ENCODE results near the gene ZBTB47. TPM values are rescaled to one million over a fixed set of nuclear protein-coding genes. Genes with fewer than 3 reads are reported as not detected.

The ZBTB47 gene
- total RNA-seq, 1 experiment from 2014 or later, result 6.1 TPM

DNA sequence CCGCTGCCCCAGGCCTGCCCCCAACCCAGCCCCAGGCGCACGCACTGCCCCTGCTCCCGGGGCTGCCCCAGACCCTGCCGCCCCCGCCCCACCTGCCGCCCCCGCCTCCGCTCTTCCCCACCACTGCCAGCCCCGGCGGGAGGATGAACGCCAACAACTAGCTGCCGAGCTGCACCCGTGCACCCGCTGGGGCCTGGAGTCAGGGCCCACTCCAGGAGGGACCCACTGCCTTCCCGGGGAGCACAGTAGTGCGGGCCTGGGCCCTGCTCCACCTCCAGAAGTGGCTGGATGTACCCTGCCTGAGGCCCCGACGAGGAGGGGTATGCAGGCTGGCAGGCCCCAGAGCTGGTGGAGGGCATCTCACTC is 10.9 kb downstream of the ZBTB47 start:
- Histone ChIP-seq H3K36me3 (no peaks in the 10 kb centered on the region; the same call in 1 of the 2 replicates), H3K4me3 (no peak overlapping the region), H3K27ac (no peak overlapping the region), H3K9me3 (replicated peaks) (no peaks in the 10 kb centered on the region), H3K4me1 (replicated peaks) (no peaks in the 10 kb centered on the region), H3K27me3 (replicated peaks) (no peaks in the 10 kb centered on the region)
- no peak for DNase-seq (ENCODE audit: low read depth in 1 of 2, low spot score in 2 of 2)

GRCh38 chr3:42665050-42665878 is 11.8 kb downstream of the ZBTB47 start:
- DNase-seq (ENCODE audit: low read depth in 1 of 2, low spot score in 2 of 2), result no peak
- H3K4me1 ChIP-seq (replicated peaks), result no peaks in the 10 kb centered on the region
- no peaks in the 10 kb centered on the region for H3K27me3 ChIP-seq (replicated peaks)
- H3K27ac ChIP-seq, result no peak overlapping the region
- no peak overlapping the region for H3K4me3 ChIP-seq
- no peaks in the 10 kb centered on the region for H3K36me3 ChIP-seq
- no peaks in the 10 kb centered on the region for H3K9me3 ChIP-seq (replicated peaks)

DNA sequence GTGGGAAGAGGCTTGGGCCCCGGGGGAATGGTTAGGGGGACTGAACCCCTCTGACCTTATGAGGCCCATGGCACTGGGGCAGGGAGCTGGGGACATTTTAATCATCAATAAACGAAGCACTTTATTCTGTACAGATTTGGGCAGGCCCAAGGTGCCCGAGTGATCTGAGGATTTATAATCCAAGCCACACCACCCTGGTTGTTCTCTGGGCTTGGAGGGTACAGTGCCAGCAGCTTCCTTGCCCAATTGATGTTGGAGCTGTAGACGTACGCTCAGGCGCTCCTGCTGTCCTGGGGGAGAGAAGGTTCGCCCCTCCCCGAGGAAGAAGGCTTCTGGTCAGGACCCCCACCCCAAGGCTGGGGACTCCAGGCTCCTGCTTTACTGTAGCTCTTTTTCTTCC is 12.5 kb downstream of the ZBTB47 start:
- H3K4me1 ChIP-seq (replicated peaks), result no peaks in the 10 kb centered on the region
- H3K4me3 ChIP-seq, result no peak overlapping the region
- no peaks in the 10 kb centered on the region for H3K27me3 ChIP-seq (replicated peaks)
- DNase-seq (ENCODE audit: low read depth in 1 of 2, low spot score in 2 of 2), result no peak
- H3K27ac ChIP-seq, result no peak overlapping the region
- H3K9me3 ChIP-seq (replicated peaks), result no peaks in the 10 kb centered on the region
- H3K36me3 ChIP-seq, result no peaks in the 10 kb centered on the region

DNA sequence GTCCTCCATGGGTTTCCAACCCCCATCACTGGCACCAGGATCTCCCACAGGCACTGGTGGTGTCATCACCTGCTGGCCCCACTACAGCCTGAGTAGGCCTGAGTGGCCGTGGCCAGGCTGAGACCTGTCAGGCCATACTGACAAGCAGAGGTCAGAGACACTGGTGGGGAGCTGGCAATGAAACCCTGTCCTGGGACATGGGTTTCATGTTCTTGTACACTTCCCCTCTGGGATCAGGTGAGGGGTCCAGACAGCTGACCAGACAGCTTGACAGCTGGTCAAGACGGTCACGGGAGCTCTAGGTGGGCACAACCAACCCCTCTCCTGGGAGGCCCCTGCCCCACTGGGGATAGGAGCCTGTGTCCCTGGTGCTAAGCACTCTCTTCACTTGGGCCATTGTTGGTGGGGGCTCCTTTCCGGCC is 13.1 kb downstream of the ZBTB47 start:
- DNase-seq (ENCODE audit: low read depth in 1 of 2, low spot score in 2 of 2), result no peak
- Histone ChIP-seq H3K27me3 (replicated peaks) (no peaks in the 10 kb centered on the region), H3K4me3 (no peak overlapping the region), H3K27ac (no peak overlapping the region), H3K9me3 (replicated peaks) (no peaks in the 10 kb centered on the region), H3K36me3 (no peaks in the 10 kb centered on the region), H3K4me1 (replicated peaks) (no peaks in the 10 kb centered on the region)

DNA sequence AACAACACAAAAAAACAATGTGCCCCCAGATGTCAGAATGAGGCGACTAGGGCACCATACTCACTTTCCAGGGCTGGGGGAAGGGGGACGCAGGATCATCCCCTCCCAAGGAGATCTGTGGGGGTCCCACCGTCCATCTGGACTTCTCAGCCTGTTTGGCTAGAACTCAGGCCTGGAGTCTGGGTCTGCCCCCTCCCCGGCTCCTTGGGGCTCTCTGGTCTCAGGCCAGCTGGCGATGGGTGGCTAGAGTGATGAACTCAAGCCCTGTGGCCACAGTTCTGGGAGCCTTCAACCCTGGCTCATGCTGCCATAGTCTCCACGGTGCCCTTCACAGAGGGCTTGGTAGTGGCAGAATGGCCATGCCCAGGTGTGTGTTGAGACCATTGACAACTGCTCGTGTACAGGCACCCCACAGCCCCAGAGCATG is 13.6 kb downstream of the ZBTB47 start:
- no peak for DNase-seq (ENCODE audit: low read depth in 1 of 2, low spot score in 2 of 2)
- Histone ChIP-seq H3K36me3 (no peaks in the 10 kb centered on the region), H3K4me3 (no peak overlapping the region), H3K9me3 (replicated peaks) (no peaks in the 10 kb centered on the region), H3K4me1 (replicated peaks) (no peaks in the 10 kb centered on the region), H3K27ac (no peak overlapping the region), H3K27me3 (replicated peaks) (no peaks in the 10 kb centered on the region)

DNA sequence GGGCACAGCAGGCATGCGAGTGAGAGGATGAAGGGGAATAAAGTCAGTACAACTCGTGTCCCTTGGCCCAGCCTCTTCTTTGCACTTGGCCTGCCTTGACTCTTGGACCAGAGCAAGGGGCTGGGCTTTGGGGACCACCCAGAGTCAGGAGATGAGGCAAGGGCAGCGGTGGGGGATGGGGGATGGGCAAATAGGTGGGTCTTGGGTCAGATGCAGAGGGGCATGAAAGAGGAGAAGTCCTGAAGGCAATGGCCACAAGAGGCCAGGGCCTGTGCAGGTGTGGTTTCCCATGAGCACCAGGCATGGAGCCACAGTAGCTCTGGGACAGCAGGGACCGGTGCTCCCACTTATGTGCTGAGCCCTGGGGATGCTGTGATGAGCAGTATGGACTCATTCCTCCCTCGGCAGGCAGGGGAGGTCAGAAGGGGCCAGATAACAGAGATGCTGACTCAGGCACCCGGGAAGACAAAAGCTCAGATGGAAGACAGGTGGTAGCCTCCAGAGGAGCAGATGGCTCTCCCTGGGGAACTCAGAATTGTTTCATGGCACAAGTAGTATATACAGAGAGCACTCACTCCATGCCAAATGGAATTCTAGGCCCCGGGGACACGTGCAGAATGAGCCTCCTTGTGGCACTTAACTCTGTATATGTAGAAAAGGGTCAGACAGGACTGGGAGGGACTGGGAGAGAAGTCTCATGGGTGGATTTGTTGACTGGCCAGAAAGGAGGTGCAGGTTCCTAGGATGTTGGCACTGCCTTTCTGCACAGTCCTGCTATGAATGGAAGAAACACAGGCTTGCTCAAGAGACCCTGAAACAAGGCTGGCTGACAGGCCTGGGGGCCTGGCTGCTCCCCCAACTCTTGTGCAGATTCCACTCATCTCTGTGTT is 14.3 kb downstream of the ZBTB47 start:
- H3K36me3 ChIP-seq, result no peaks in the 10 kb centered on the region
- no peak overlapping the region for H3K27ac ChIP-seq
- no peaks in the 10 kb centered on the region for H3K4me1 ChIP-seq (replicated peaks)
- H3K27me3 ChIP-seq (replicated peaks), result no peaks in the 10 kb centered on the region
- H3K9me3 ChIP-seq (replicated peaks), result no peaks in the 10 kb centered on the region
- DNase-seq (ENCODE audit: low read depth in 1 of 2, low spot score in 2 of 2), result no peak
- H3K4me3 ChIP-seq, result no peak overlapping the region

DNA sequence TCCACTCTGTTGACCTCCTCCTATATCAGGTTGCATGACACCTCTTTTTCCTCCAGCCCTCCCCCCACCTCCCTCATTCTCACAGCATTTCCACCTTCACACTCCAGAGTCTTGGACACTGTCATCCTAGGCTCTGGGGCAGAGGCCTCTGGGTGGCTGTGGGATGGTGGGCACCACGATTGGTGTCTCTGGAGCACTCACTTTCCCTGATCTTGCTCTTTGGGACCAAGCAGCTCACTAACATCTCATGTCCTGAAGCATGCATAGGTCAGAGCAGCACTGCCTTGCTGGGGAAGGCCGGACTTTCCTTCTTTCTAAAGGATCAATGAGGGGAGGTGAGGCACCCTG is 14.9 kb downstream of the ZBTB47 start:
- Histone ChIP-seq H3K36me3 (no peaks in the 10 kb centered on the region), H3K4me1 (replicated peaks) (no peaks in the 10 kb centered on the region), H3K4me3 (no peak overlapping the region), H3K27ac (no peak overlapping the region), H3K27me3 (replicated peaks) (no peaks in the 10 kb centered on the region), H3K9me3 (replicated peaks) (no peaks in the 10 kb centered on the region)
- no peak for DNase-seq (ENCODE audit: low read depth in 1 of 2, low spot score in 2 of 2)

- no peaks in the 10 kb centered on the region for H3K4me1 ChIP-seq (replicated peaks)
- DNase-seq (ENCODE audit: low read depth in 1 of 2, low spot score in 2 of 2), result no peak
- no peak overlapping the region for H3K27ac ChIP-seq
- no peaks in the 10 kb centered on the region for H3K27me3 ChIP-seq (replicated peaks)
- H3K9me3 ChIP-seq (replicated peaks), result no peaks in the 10 kb centered on the region
- no peaks in the 10 kb centered on the region for H3K36me3 ChIP-seq
- H3K4me3 ChIP-seq, result no peak overlapping the region
These were observed 15.3 kb downstream of the ZBTB47 start for GRCh38 chr3:42668793-42669217.

- no peaks in the 10 kb centered on the region for H3K36me3 ChIP-seq
- H3K27me3 ChIP-seq (replicated peaks), result no peaks in the 10 kb centered on the region
- no peak overlapping the region for H3K4me3 ChIP-seq
- DNase-seq (ENCODE audit: low read depth in 1 of 2, low spot score in 2 of 2), result no peak
- H3K27ac ChIP-seq, result no peak overlapping the region
- H3K9me3 ChIP-seq (replicated peaks), result no peaks in the 10 kb centered on the region
- no peaks in the 10 kb centered on the region for H3K4me1 ChIP-seq (replicated peaks)
These were observed 16.6 kb downstream of the ZBTB47 start for GRCh38 chr3:42670051-42670576.

- H3K27ac ChIP-seq, result no peak overlapping the region
- no peaks in the 10 kb centered on the region for H3K9me3 ChIP-seq (replicated peaks)
- no peak overlapping the region for H3K4me3 ChIP-seq
- no peaks in the 10 kb centered on the region for H3K4me1 ChIP-seq (replicated peaks)
- no peaks in the 10 kb centered on the region for H3K36me3 ChIP-seq
- H3K27me3 ChIP-seq (replicated peaks), result no peaks in the 10 kb centered on the region
- no peak for DNase-seq (ENCODE audit: low read depth in 1 of 2, low spot score in 2 of 2)
These were observed 17.2 kb downstream of the ZBTB47 start for GRCh38 chr3:42670670-42671069.

DNA sequence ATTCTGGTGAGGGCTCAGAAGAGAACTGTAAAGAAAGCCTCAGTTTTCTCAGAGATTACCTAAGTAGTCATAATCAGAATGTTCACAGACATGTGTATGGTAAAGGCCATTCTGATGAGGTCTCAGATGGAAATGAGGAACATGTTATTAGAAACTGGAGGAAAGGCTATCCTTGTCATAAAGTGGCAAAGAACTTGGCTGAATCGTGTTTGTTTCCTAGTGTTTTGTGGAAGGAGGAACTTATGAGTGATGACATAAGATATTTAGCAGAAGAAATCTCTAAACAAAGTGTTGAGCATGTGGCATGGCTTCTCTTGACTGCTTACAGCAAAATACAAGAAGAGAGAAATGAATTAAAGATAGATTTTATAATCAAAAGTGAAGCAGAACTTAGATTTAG is 19.0 kb downstream of the ZBTB47 start:
- Histone ChIP-seq H3K27ac (no peak overlapping the region), H3K36me3 (no peaks in the 10 kb centered on the region), H3K4me3 (no peak overlapping the region), H3K27me3 (replicated peaks) (no peaks in the 10 kb centered on the region), H3K9me3 (replicated peaks) (no peaks in the 10 kb centered on the region), H3K4me1 (replicated peaks) (no peaks in the 10 kb centered on the region)
- DNase-seq (ENCODE audit: low read depth in 1 of 2, low spot score in 2 of 2), result no peak

- Histone ChIP-seq H3K27me3 (replicated peaks) (no peaks in the 10 kb centered on the region), H3K4me3 (no peak overlapping the region), H3K9me3 (replicated peaks) (no peaks in the 10 kb centered on the region), H3K4me1 (replicated peaks) (no peaks in the 10 kb centered on the region), H3K36me3 (no peaks in the 10 kb centered on the region), H3K27ac (no peak overlapping the region)
- no peak for DNase-seq (ENCODE audit: low read depth in 1 of 2, low spot score in 2 of 2)
These were observed 19.6 kb downstream of the ZBTB47 start for GRCh38 chr3:42673082-42673481.

DNA sequence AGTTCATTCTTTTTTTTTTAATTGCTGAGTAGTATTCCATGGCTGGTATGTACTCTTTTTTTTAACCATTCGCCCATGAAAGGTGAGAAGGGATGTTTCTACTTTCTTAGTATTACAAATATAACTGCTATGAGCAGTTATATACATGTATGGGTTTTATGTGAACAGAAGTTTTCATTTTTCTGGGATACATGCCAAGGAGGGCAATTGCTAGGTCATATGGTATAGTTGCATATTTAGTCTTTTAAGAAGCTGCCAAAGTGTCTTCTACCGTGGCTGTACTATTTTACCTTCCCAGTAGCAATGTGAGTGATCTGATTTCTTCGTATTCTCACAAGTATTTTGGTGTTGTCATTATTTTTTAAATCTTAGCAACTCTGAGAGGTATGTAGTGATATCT is 20.6 kb downstream of the ZBTB47 start:
- no peaks in the 10 kb centered on the region for H3K4me1 ChIP-seq (replicated peaks)
- H3K27me3 ChIP-seq (replicated peaks), result no peaks in the 10 kb centered on the region
- no peak for DNase-seq (ENCODE audit: low read depth in 1 of 2, low spot score in 2 of 2)
- no peaks in the 10 kb centered on the region for H3K9me3 ChIP-seq (replicated peaks)
- H3K27ac ChIP-seq, result no peak overlapping the region
- no peak overlapping the region for H3K4me3 ChIP-seq
- H3K36me3 ChIP-seq, result no peaks in the 10 kb centered on the region

DNA sequence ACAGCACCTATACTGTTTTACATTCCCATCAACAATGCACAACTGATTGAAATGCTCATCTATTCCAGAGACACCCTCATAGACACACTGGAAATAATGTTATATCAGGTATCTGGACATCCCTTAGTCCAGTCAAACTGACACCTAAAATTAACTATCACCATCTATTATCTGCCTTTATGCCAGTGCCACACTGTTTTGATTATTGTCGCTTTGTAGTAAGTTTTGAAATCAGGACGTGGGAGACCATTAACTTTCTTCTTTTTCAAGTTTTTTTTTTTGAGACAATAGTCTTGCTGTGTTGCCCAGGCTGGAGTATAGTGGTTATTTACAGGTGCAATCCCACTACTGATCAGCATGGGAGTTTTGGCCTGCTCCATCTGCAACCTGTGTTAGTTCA is 22.4 kb downstream of the ZBTB47 start:
- H3K9me3 ChIP-seq (replicated peaks), result no peaks in the 10 kb centered on the region
- no peaks in the 10 kb centered on the region for H3K27me3 ChIP-seq (replicated peaks)
- no peak for DNase-seq (ENCODE audit: low read depth in 1 of 2, low spot score in 2 of 2)
- H3K4me1 ChIP-seq (replicated peaks), result no peaks in the 10 kb centered on the region
- no peak overlapping the region for H3K4me3 ChIP-seq
- no peak overlapping the region for H3K27ac ChIP-seq
- H3K36me3 ChIP-seq, result no peaks in the 10 kb centered on the region
